GM19351 (cell line): ENCODE results near the gene BCKDHA.

Source experiments
- ATAC-seq: cut with Tn5 transposase; IDR thresholded peaks from one replicate; pipeline ENCODE4 v1.9.1; 2021; ENCODE audit warnings: mild to moderate bottlenecking, moderate library complexity; ENCODE audit not compliant: unreplicated experiment

BCKDHA gene

GRCh38 chr19:41397086-41398049 is at the start of gene BCKDHA, which contains the start of gene EXOSC5:
TSS of gene BCKDHA (plus strand) at chr19:41397818. CDS start at chr19:41397828, 10 bp downstream.
TSS of gene EXOSC5 (minus strand) at chr19:41397359. CDS start at chr19:41397328, 31 bp downstream.
- ATAC-seq: peak; percentile 92

GRCh38 chr19:41350735-41351338 is 46.8 kb upstream of the BCKDHA start:
- peak; percentile 16 for ATAC-seq

- peak; percentile 38 for ATAC-seq
Observed at GRCh38 chr19:41351339-41352245, 46.0 kb upstream of the BCKDHA start.

GRCh38 chr19:41352279-41352608 is 45.4 kb upstream of the BCKDHA start:
- ATAC-seq: no peak

GRCh38 chr19:41352609-41353465 is 44.8 kb upstream of the BCKDHA start:
- no peak for ATAC-seq

- peak; percentile 43 for ATAC-seq
Observed at GRCh38 chr19:41353466-41354342, 43.9 kb upstream of the BCKDHA start, which contains the start of gene TGFB1. TSS of gene TGFB1 (minus strand) at chr19:41353922. CDS start at chr19:41353044, 878 bp downstream.

GRCh38 chr19:41354343-41354953 is 43.2 kb upstream of the BCKDHA start:
- ATAC-seq: no peak

GRCh38 chr19:41355035-41355434 is 42.6 kb upstream of the BCKDHA start:
- ATAC-seq: no peak

- ATAC-seq: no peak
Observed at GRCh38 chr19:41355802-41356201, 41.8 kb upstream of the BCKDHA start.

GRCh38 chr19:41356984-41357739 is 40.5 kb upstream of the BCKDHA start:
- ATAC-seq: no peak

GRCh38 chr19:41357746-41358145 is 39.9 kb upstream of the BCKDHA start:
- no peak for ATAC-seq

GRCh38 chr19:41359741-41360140 is 37.9 kb upstream of the BCKDHA start:
- no peak for ATAC-seq

GRCh38 chr19:41362143-41362847 is 35.3 kb upstream of the BCKDHA start:
- ATAC-seq: no peak

GRCh38 chr19:41363371-41363752 is 34.3 kb upstream of the BCKDHA start:
- no peak for ATAC-seq

- ATAC-seq: peak; percentile 83
Observed at GRCh38 chr19:41363753-41364523, 33.7 kb upstream of the BCKDHA start, which contains the start of gene B9D2. TSS of gene B9D2 (minus strand) at chr19:41364149. CDS start at chr19:41363519, 630 bp downstream.
